OCI-LY7 (cell line): ENCODE measurements around the gene SCN4B. TPM values are rescaled to one million over a fixed set of nuclear protein-coding genes. Genes with fewer than 3 reads are reported as not detected.
"Not testable (repeated sequence)": the region's sequence is repeated elsewhere in the genome, so short reads cannot be mapped to it uniquely, and the experiment has no call there.

Source experiments
- BruUV-seq: library from RNA; stranded (reverse); fragments of 400-500 nt; replicated peaks from 2 replicates; lab custom pipeline; 2021; lab: Mats Ljungman, UMichigan
- CTCF ChIA-PET: fragments of 300-600 bp; sonication (Branson Sonifier 250); formaldehyde crosslinking; loops from one replicate; lab custom pipeline; 2022; ENCODE audit warnings: antibody characterized with exemption; ENCODE audit not compliant: unreplicated experiment; lab: Charles Lee
- POLR2A ChIA-PET: fragments of 300-600 bp; sonication (Branson Sonifier 250); formaldehyde crosslinking; loops from one replicate; lab custom pipeline; 2022; ENCODE audit warnings: antibody characterized with exemption; lab: Charles Lee
- DNase-seq: peaks from one replicate; pipeline ENCODE4 v3.0.0-alpha.2; 2015; ENCODE audit warnings: low spot score
- H2AFZ ChIP-seq: fragments of 200-600 bp; sonication (generic), shearing (Covaris generic); 2 replicates; pipeline ENCODE4 v1.6.1; 2014; ENCODE audit warnings: mild to moderate bottlenecking, antibody characterized with exemption, low read length, moderate library complexity
- H3K27ac ChIP-seq: fragments of 200-600 bp; sonication (generic); 2 replicates; pipeline ENCODE4 v1.5.1; 2014; ENCODE audit warnings: mixed run types, low read depth, mild to moderate bottlenecking, moderate library complexity, low read length, inconsistent platforms; ENCODE audit not compliant: poor library complexity, severe bottlenecking
- H3K36me3 ChIP-seq: fragments of 200-600 bp; sonication (generic); 2 replicates; pipeline ENCODE4 v1.6.1; 2014; ENCODE audit warnings: mild to moderate bottlenecking, antibody characterized with exemption, low read length, moderate library complexity, mixed read lengths; ENCODE audit not compliant: insufficient read depth
- H3K4me1 ChIP-seq: fragments of 200-600 bp; sonication (generic); 2 replicates; pipeline ENCODE4 v1.5.1; 2014; ENCODE audit warnings: mild to moderate bottlenecking, low read length; ENCODE audit not compliant: insufficient read depth, poor library complexity, severe bottlenecking
- H3K4me2 ChIP-seq: fragments of 200-600 bp; sonication (generic); 2 replicates; pipeline ENCODE4 v1.6.1; 2014; ENCODE audit warnings: mild to moderate bottlenecking, low read length
- H3K4me3 ChIP-seq: fragments of 200-600 bp; sonication (generic); 2 replicates; pipeline ENCODE4 v1.5.1; 2014; ENCODE audit warnings: mild to moderate bottlenecking, low read depth, low read length; ENCODE audit not compliant: poor library complexity, severe bottlenecking
- H3K79me2 ChIP-seq: fragments of 200-600 bp; sonication (generic); 2 replicates; pipeline ENCODE4 v1.6.1; 2016; ENCODE audit warnings: low read depth, mild to moderate bottlenecking, low read length, moderate library complexity, mixed read lengths; ENCODE audit not compliant: insufficient read depth
- H3K9me2 ChIP-seq: fragments of 200-600 bp; sonication (generic); 2 replicates; pipeline ENCODE4 v1.6.1; 2016; ENCODE audit warnings: mild to moderate bottlenecking, low read length, mixed read lengths; ENCODE audit not compliant: insufficient read depth
- H3K9me3 ChIP-seq: fragments of 200-600 bp; sonication (generic); 2 replicates; pipeline ENCODE4 v1.6.1; 2014; ENCODE audit warnings: mild to moderate bottlenecking, mixed run types, low read length, mixed read lengths
- H4K20me1 ChIP-seq: fragments of 200-600 bp; sonication (generic); 2 replicates; pipeline ENCODE4 v1.6.1; 2014; ENCODE audit warnings: mild to moderate bottlenecking, antibody characterized with exemption, low read length, moderate library complexity, mixed read lengths; ENCODE audit not compliant: insufficient read depth
- CTCF ChIP-seq: fragments of 200-600 bp; sonication (generic); conservative IDR thresholded peaks from 2 replicates; pipeline ENCODE4 v1.5.1; 2014; ENCODE audit warnings: mild to moderate bottlenecking, antibody characterized with exemption, low read length, moderate library complexity, mixed read lengths
- EZH2phosphoT487 ChIP-seq: fragments of 200-600 bp; sonication (generic); IDR thresholded peaks from 2 replicates; pipeline ENCODE4 v1.6.1; 2018; ENCODE audit warnings: low read depth, borderline replicate concordance, mild to moderate bottlenecking, mixed run types, antibody characterized with exemption, low read length, moderate library complexity, mixed read lengths
- intact Hi-C: fragments of 100-400 bp; cut with micrococcal nuclease; formaldehyde crosslinking; loops from one replicate; pipeline ENCODE4 v1.10.0; 2022; ENCODE audit not compliant: unreplicated experiment
- total RNA-seq, 2 experiments: library from RNA; depleted of rRNA in 1 of 2; stranded (reverse); fragments of >200 nt in 1 of 2; shearing (Covaris generic) in 1 of 2; gene quantifications; 2 replicates each; pipeline ENCODE4 v1.2.3, GENCODE V29; 2014 to 2022

The SCN4B gene
- total RNA-seq, 2 experiments from 2014 or later, result not detected

GRCh38 chr11:118194835-118195627 lies 42.4 kb upstream of the SCN4B start:
- H4K20me1 ChIP-seq, result no peaks in the 10 kb centered on the region
- H3K36me3 ChIP-seq, result no peaks in the 10 kb centered on the region
- no peaks in the 10 kb centered on the region for H3K79me2 ChIP-seq
- no peak for DNase-seq
- no peak overlapping the region for H3K27ac ChIP-seq
- H2AFZ ChIP-seq, result no peak overlapping the region
- intact Hi-C loops, result loop anchor here (5.0 to 10.0 kb wide), 2 partner anchors 62 to 370 kb away; partner anchors contain the start of gene IFT46
- ChIA-PET CTCF (interaction anchor here (0.6 kb wide), 1 partner anchor 154 kb away, joined by 4 read pairs; no protein-coding TSS in a partner anchor), POLR2A (no interaction called here)
- H3K9me3 ChIP-seq, result 0 out of 2 replicates have a peak, but pooled peaks cover 4% of the 10 kb centered on the region
- no peak overlapping the region for H3K4me3 ChIP-seq
- TF ChIP-seq EZH2phosphoT487 (no peak), CTCF (no peak)
- no TSS peak for BruUV-seq
- H3K4me2 ChIP-seq, result no peak overlapping the region
- H3K4me1 ChIP-seq, result no peaks in the 10 kb centered on the region
- H3K9me2 ChIP-seq, result no peaks in the 10 kb centered on the region

GRCh38 chr11:118193910-118194566 lies 41.4 kb upstream of the SCN4B start:
- DNase-seq, result no peak
- Histone ChIP-seq H3K4me3 (no peak overlapping the region), H3K9me2 (no peaks in the 10 kb centered on the region), H3K4me1 (no peaks in the 10 kb centered on the region), H3K27ac (no peak overlapping the region), H3K9me3 (0 out of 2 replicates have a peak, but pooled peaks cover 4% of the 10 kb centered on the region), H3K4me2 (no peak overlapping the region), H4K20me1 (no peaks in the 10 kb centered on the region), H3K79me2 (no peaks in the 10 kb centered on the region), H2AFZ (no peak overlapping the region), H3K36me3 (no peaks in the 10 kb centered on the region)
- ChIA-PET CTCF (no interaction called here), POLR2A (no interaction called here)
- BruUV-seq, result no TSS peak
- TF ChIP-seq EZH2phosphoT487 (no peak), CTCF (no peak)
- intact Hi-C loops, result loop anchor here (10.0 kb wide), 1 partner anchor 371 kb away; the partner anchor contains the start of gene IFT46

GRCh38 chr11:118192817-118193216 lies 40.2 kb upstream of the SCN4B start:
- CTCF ChIA-PET, H4K20me1 ChIP-seq, H3K4me1 ChIP-seq, POLR2A ChIA-PET, H3K27ac ChIP-seq, BruUV-seq, H3K9me2 ChIP-seq, H3K36me3 ChIP-seq, DNase-seq, H2AFZ ChIP-seq, H3K79me2 ChIP-seq, H3K4me2 ChIP-seq, H3K4me3 ChIP-seq, H3K9me3 ChIP-seq: not testable (repeated sequence)
- intact Hi-C loops, result loop anchor here (10.0 kb wide), 1 partner anchor 372 kb away; the partner anchor contains the start of gene IFT46

- H3K9me2 ChIP-seq, BruUV-seq, H3K4me1 ChIP-seq, H3K4me2 ChIP-seq, H3K27ac ChIP-seq, H3K9me3 ChIP-seq, H3K36me3 ChIP-seq, H4K20me1 ChIP-seq, CTCF ChIA-PET, DNase-seq, POLR2A ChIA-PET, H3K4me3 ChIP-seq, H2AFZ ChIP-seq, H3K79me2 ChIP-seq: not testable (repeated sequence)
- intact Hi-C loops, result loop anchor here (10.0 kb wide), 1 partner anchor 374 kb away; the partner anchor contains the start of gene IFT46
Measured at GRCh38 chr11:118190942-118191506, 38.4 kb upstream of the SCN4B start.
